Heart right ventricle (tissue), 16 donors: ENCODE measurements around the gene PAM16. TPM values are rescaled to one million over a fixed set of nuclear protein-coding genes. Genes with fewer than 3 reads are reported as not detected.

ENCODE experiments used
- ATAC-seq, 8 donors: fragments of 200-7000 bp; cut with Tn5 transposase; one replicate each; pipeline ENCODE4 v1.9.1; 2020; ENCODE audit warnings: mild to moderate bottlenecking in 8 of 8, moderate library complexity in 8 of 8, moderate number of reproducible peaks in 1 of 8
- DNase-seq, 2 donors: peaks; one replicate each; pipeline ENCODE4 v3.0.0-alpha.2; 2020
- H3K27ac ChIP-seq, 10 donors: fragments of 200-600 bp; sonication (generic) in 2 of 10; one replicate each; pipeline versions ENCODE4 v1.5.0 to v1.8.0; 2020 to 2022; ENCODE audit warnings: mild to moderate bottlenecking in 3 of 10
- H3K27me3 ChIP-seq, 7 donors: fragments of 200-600 bp; one replicate each; pipeline ENCODE4 v1.8.0; 2021 to 2022; ENCODE audit warnings: mild to moderate bottlenecking in 2 of 7
- H3K36me3 ChIP-seq, 9 donors: fragments of 200-600 bp; sonication (generic) in 1 of 9; one replicate each; pipeline versions ENCODE4 v1.5.0 to v1.8.0; 2020 to 2022; ENCODE audit warnings: mild to moderate bottlenecking in 2 of 9
- H3K4me1 ChIP-seq, 9 donors: fragments of 200-600 bp; sonication (generic) in 1 of 9; one replicate each; pipeline versions ENCODE4 v1.5.0 to v1.8.0; 2020 to 2022; ENCODE audit warnings: mild to moderate bottlenecking in 4 of 9
- H3K4me3 ChIP-seq, 10 donors: fragments of 200-600 bp; sonication (generic) in 2 of 10; one replicate each; pipeline versions ENCODE4 v1.5.0 to v1.8.0; 2020 to 2022; ENCODE audit warnings: mild to moderate bottlenecking in 7 of 10, moderate library complexity in 2 of 10
- H3K9me3 ChIP-seq, 11 donors: fragments of 200-600 bp in 10 of 11; sonication (generic) in 2 of 11; one replicate each; pipeline versions ENCODE4 v1.5.0 to v1.8.0; 2013 to 2022; ENCODE audit warnings: mild to moderate bottlenecking in 2 of 11, control low read depth in 1 of 11, moderate library complexity in 1 of 11
- CTCF ChIP-seq, 9 donors: fragments of 200-600 bp; sonication (generic) in 2 of 9; IDR thresholded peaks; one replicate each; pipeline versions ENCODE4 v1.5.0 to v1.8.0; 2021 to 2022; ENCODE audit warnings: antibody characterized with exemption in 9 of 9, mild to moderate bottlenecking in 5 of 9, moderate library complexity in 1 of 9
- WGBS, 2 donors: extraction: QIAGEN DNeasy Blood & Tissue Kit; methylation state at CpG; one replicate each; pipeline ENCODE4 v1.1.7; 2013; ENCODE audit warnings: inconsistent platforms in 1 of 2; 5-methylcytosine and 5-hydroxymethylcytosine counted together
- intact Hi-C, 10 donors: fragments of 100-400 bp; cut with DNase I; formaldehyde crosslinking; loops; one replicate each; pipeline versions ENCODE4 v1.11.1 to v1.14.2; 2022
- polyA plus RNA-seq, 2 donors: library from polyadenylated mRNA; stranded (reverse); fragments of 200-250 nt; gene quantifications; one replicate each; pipeline ENCODE4 v1.2.3, GENCODE V29; 2013
- total RNA-seq, 10 donors: library from RNA; stranded (reverse); fragmentation: NEBNext Ultra II Directional in 3 of 10; extraction: Animal tissue kit (Norgen Biotek cat#: 25700) in 3 of 10; gene quantifications; one replicate each; pipeline versions ENCODE4 v1.2.1 to v1.2.4, GENCODE V29; 2021 to 2023
- donor health status: Arrhythmogenic right ventricular cardiomyopathy.
- donor health status: ischemic (EF 13 %, LVEDD 7.1; RV severe dilation, severe dysfunction).
- donor health status: healthy with polysubstance abuse.
- donor health status: DM: no; HTN: yes; CAD: no.
- donor health status: DM: no; HTN: no; CAD: no.
- donor health status: ischemic (EF 25% LVEDD 6.9; RV normal size, moderate dysfunction).
- donor health status: ischemic (EF 25% LVEDD 5.7; RV mildly dilated, moderate dysfunction).
- donor health status: healthy.
- donor health status: DM: yes; HTN: yes; CAD: no.
- donor health status: Ischemic cardiomyopathy.
- donor health status: ischemic (EF 35%, LVEDD 5.7; RV mildly dilated, moderate dysfunction).
- donor health status: nonischemic (EF 11% LVEDD 7.7; RV severe dilation, severe dysfunction).
- donor health status: DM: yes; HTN: yes; CAD: no.
- donor health status: PGD.
- donor health status: ischemic (EF 29% LVEDD 5.4; RV normal size, mild dysfunction).
- donor health status: nonischemic (EF 23%, LVEDD 6.1; RV moderate dilation, normal function).

PAM16 gene
- total and polyA plus RNA-seq, 12 donors: 44.2 to 288 (median 59.0) TPM

DNA sequence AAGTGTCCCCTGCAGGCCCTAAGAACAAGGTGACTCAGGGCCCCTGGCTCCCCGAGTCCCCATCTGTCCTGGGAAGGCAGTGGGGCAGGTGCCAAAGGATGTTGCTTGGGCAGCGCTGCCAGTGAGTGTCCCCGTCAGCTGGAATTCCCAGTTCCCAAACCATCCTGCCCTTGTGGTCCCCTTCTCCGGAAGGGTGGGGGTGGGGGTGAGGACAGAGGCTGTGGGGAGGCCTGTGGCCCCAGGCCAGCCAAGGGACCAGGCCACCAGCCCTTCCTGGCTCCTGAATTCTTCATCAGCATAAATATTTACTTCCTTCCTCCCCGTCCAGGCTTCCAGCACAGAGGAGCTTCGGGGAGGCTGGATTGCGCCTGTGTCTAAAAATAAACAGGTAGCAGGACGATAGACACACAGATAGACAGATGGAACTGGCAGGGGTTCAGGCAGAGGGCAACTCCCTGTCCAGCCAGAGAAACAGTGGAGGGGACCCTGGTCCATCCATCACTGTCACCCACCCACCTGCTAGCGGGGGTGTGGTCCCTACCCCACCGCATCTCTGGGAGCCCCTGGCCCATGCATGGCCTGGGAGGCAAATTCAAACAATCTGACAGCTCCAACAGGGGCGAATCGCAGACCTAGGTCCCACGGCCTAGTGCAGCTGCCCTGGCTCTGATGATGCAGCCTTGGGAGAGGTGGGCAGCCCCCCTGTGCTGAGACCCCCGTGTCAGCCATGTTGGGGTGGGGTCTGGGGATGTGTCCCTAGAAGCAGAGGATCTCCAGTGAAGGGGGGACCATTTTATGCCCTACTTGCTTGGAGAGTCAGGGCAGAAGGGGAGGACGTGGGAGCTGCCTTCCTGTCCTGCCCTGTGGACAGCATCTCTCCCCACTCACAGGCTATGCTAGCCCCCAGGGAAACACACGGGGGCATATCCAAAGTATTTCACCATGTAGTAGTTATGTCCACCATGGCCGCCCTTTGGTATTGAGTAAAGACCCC, 22.0 kb downstream of the PAM16 start:
- peak; percentile 24 to 70 (median 58) for ATAC-seq
- intact Hi-C loops: loop anchor here in 5 of 10 donors (1.0 to 5.0 kb wide), 5 partner anchors 22 to 147 kb away; partner anchors contain the start of gene TFAP4 (in 3 of the 5)
- 26 to 28% methylated on average over 17 of the region's 17 CpGs for WGBS, 2 donors
- Histone ChIP-seq H3K27me3 (peaks cover 0 to 4% (median 0%) of the 10 kb centered on the region in 7 donors), H3K9me3 (no peaks in the 10 kb centered on the region), H3K27ac (peak overlapping the region; percentile 84 to 99 (median 92)), H3K4me3 (peak overlapping the region in 8 of 10 donors; percentile 44 to 66 (median 55)), H3K4me1 (peaks cover 41 to 67% (median 60%) of the 10 kb centered on the region in 9 donors), H3K36me3 (peaks cover 0 to 24% (median 15%) of the 10 kb centered on the region in 9 donors)
- no peak for TF ChIP-seq CTCF (IDR thresholded peaks at IDR 0.05)
- DNase-seq: no peak

DNA sequence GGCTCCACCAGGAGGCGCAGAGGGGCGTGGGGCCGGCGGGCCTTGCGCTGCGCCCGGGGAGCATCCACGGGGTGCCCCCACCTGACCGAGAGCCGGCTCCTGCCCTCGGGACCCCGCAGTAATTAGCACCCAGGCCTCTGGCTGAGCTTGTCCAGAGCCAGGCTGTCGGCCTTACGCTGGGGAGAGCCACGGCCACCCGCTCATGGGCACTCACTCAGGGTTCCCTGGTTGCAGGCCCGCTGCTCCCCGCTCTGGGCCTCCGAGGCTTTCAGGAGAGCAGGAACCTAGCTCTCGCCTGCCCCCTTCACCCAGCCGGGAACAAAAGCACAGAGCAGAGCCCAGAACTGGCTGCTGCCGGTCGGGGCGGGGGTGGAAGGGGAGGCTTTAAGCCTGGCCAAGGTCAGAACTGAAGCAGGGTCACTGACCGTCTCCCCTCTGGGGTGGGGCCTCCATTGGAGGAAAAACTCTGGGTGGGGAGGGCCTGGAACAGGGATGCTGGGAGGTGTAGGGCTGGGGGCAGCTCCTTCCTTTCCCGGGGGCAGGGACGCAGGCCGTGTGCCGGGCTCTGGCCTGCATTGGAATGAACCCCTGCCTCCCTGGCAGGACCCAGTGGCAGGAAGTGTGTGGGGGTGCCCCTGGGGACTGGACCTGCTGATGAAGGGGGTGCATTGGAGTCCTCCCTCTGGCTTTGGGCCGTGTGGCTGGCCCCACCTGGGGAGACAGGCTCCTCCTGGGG, 22.9 kb downstream of the PAM16 start:
- Histone ChIP-seq H3K9me3 (no peaks in the 10 kb centered on the region), H3K27me3 (peaks cover 0 to 4% (median 0%) of the 10 kb centered on the region in 7 donors), H3K27ac (peak overlapping the region; percentile 84 to 99 (median 92)), H3K4me1 (peaks cover 50 to 76% (median 69%) of the 10 kb centered on the region in 9 donors), H3K36me3 (peaks cover 0 to 16% (median 10%) of the 10 kb centered on the region in 9 donors), H3K4me3 (peak overlapping the region in 9 of 10 donors; percentile 36 to 66 (median 54))
- DNase-seq: peak; percentile 82 to 89
- WGBS, 2 donors: 0 to 2% methylated on average over 30 of the region's 30 CpGs
- peak; percentile 75 to 87 (median 82) for ATAC-seq
- peak; percentile 24 to 80 (median 63) for TF ChIP-seq CTCF (IDR thresholded peaks at IDR 0.05)
- intact Hi-C loops: loop anchor here in 5 of 10 donors (1.0 to 5.0 kb wide), 5 partner anchors 21 to 146 kb away; partner anchors contain the start of gene TFAP4 (in 3 of the 5)

GRCh38 chr16:4327386-4328045, 23.6 kb downstream of the PAM16 start:
- 3 to 11% methylated on average over 26 to 56 of the region's 57 CpGs for WGBS, 2 donors

More at GRCh38 chr16:4327386-4328045, 23.6 kb downstream of the PAM16 start:
- TF ChIP-seq CTCF (IDR thresholded peaks at IDR 0.05): no peak
- ATAC-seq (peak in 5 of 8 donors; percentile 0 to 7 (median 1)), DNase-seq (no peak)
- Histone ChIP-seq H3K4me3 (peak overlapping the region in 9 of 10 donors; percentile 36 to 66 (median 54)), H3K27ac (peak overlapping the region; percentile 84 to 99 (median 92)), H3K36me3 (peaks cover 0 to 9% (median 3%) of the 10 kb centered on the region in 9 donors), H3K27me3 (peaks cover 0 to 4% (median 0%) of the 10 kb centered on the region in 7 donors), H3K4me1 (peaks cover 57 to 83% (median 75%) of the 10 kb centered on the region in 9 donors), H3K9me3 (no peaks in the 10 kb centered on the region)
- intact Hi-C loops: loop anchor here in 5 of 10 donors (1.0 to 5.0 kb wide), 5 partner anchors 21 to 145 kb away; partner anchors contain the start of gene TFAP4 (in 3 of the 5)
